Uterus (tissue), 4 donors: ENCODE data around the gene SLAMF6. TPM values are rescaled to one million over a fixed set of nuclear protein-coding genes. Genes with fewer than 3 reads are reported as not detected.

Experiments
- DNase-seq, 2 donors: peaks; one replicate each; pipeline ENCODE4 v3.0.0-alpha.2; 2019 to 2020
- H3K27ac ChIP-seq, 2 donors: fragments of 200-600 bp; sonication (generic); 1 replicate in 1 of 2; 2 replicates in 1 of 2; pipeline ENCODE4 v1.5.1; 2016 to 2018
- H3K27me3 ChIP-seq, 2 donors: fragments of 200-600 bp; sonication (generic); one replicate each; pipeline ENCODE4 v1.5.1; 2018 to 2019; ENCODE audit warnings: control low read depth in 1 of 2
- H3K36me3 ChIP-seq, 2 donors: fragments of 200-600 bp; sonication (generic); one replicate each; pipeline ENCODE4 v1.5.1; 2019; ENCODE audit warnings: control low read depth in 1 of 2
- H3K4me1 ChIP-seq, 2 donors: fragments of 200-600 bp; sonication (generic); one replicate each; pipeline ENCODE4 v1.5.1; 2018 to 2019; ENCODE audit warnings: control low read depth in 1 of 2
- H3K4me3 ChIP-seq, 2 donors: fragments of 200-600 bp; sonication (generic); 1 replicate in 1 of 2; 2 replicates in 1 of 2; pipeline ENCODE4 v1.5.1; 2018 to 2019; ENCODE audit warnings: mild to moderate bottlenecking in 1 of 2
- H3K9me3 ChIP-seq, 2 donors: fragments of 200-600 bp; sonication (generic); one replicate each; pipeline ENCODE4 v1.5.1; 2019; ENCODE audit warnings: control low read depth in 1 of 2
- POLR2A ChIP-seq, 2 donors: fragments of 450-650 bp; IDR thresholded peaks; one replicate each; pipeline ENCODE4 v1.6.1; 2016; ENCODE audit warnings: antibody characterized with exemption in 2 of 2, mild to moderate bottlenecking in 1 of 2, moderate library complexity in 1 of 2
- intact Hi-C: fragments of 100-400 bp; cut with DNase I; formaldehyde crosslinking; loops from one replicate; pipeline ENCODE4 v1.15.1; 2023; ENCODE audit warnings: low total_unique reads
- total RNA-seq, 4 donors: library from RNA; depleted of rRNA in 3 of 4; stranded (reverse); fragments of >200 nt in 3 of 4; gene quantifications; one replicate each; pipeline versions ENCODE4 v1.1.0 to v1.2.4, GENCODE V29; 2014 to 2023
- TF ChIP-seq, protein P1 (sequence below), 4 experiments: fragments of 200-600 bp in 2 of 4; fragments of 450-650 bp in 2 of 4; sonication (generic) in 2 of 4; IDR thresholded peaks; one replicate each; pipeline ENCODE4 v1.5.1; 2016 to 2019; ENCODE audit warnings: antibody characterized with exemption in 4 of 4, mild to moderate bottlenecking in 2 of 4, moderate library complexity in 1 of 4
- donor health status: DM: yes; HTN: yes; CAD: no.

The SLAMF6 gene
- total RNA-seq, 4 donors from 2014 or later = under 0.01 to 3.8 (median 0.65) TPM

DNA sequence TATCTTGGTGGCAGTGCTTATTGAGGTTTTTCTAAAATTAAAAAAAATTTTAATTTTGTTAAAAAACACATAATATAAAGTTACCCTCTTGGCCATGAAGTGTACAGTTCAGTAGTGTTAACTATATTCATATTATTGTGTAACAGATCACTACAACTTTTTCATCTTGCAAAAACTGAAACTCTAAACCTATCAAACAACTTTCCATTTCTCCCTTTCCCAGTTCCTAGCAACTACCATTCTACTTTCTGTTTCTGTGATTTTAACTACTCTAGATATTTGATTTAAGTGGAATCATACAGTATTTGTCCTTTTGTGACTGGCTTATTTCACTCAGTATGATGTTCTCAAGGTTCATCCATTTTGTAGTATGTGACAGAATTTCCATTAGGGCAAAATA, 55.5 kb downstream of the SLAMF6 start:
- Histone ChIP-seq H3K36me3 (no peaks in the 10 kb centered on the region), H3K4me1 (no peaks in the 10 kb centered on the region), H3K27ac (no peak overlapping the region), H3K4me3 (no peak overlapping the region), H3K27me3 (no peaks in the 10 kb centered on the region), H3K9me3 (no peaks in the 10 kb centered on the region)
- intact Hi-C loops = no loop called here
- no peak for DNase-seq
- TF ChIP-seq, protein P1, sequence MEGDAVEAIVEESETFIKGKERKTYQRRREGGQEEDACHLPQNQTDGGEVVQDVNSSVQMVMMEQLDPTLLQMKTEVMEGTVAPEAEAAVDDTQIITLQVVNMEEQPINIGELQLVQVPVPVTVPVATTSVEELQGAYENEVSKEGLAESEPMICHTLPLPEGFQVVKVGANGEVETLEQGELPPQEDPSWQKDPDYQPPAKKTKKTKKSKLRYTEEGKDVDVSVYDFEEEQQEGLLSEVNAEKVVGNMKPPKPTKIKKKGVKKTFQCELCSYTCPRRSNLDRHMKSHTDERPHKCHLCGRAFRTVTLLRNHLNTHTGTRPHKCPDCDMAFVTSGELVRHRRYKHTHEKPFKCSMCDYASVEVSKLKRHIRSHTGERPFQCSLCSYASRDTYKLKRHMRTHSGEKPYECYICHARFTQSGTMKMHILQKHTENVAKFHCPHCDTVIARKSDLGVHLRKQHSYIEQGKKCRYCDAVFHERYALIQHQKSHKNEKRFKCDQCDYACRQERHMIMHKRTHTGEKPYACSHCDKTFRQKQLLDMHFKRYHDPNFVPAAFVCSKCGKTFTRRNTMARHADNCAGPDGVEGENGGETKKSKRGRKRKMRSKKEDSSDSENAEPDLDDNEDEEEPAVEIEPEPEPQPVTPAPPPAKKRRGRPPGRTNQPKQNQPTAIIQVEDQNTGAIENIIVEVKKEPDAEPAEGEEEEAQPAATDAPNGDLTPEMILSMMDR (IDR thresholded peaks at IDR 0.05) = no peak
- TF ChIP-seq POLR2A (IDR thresholded peaks at IDR 0.05) = no peak

DNA sequence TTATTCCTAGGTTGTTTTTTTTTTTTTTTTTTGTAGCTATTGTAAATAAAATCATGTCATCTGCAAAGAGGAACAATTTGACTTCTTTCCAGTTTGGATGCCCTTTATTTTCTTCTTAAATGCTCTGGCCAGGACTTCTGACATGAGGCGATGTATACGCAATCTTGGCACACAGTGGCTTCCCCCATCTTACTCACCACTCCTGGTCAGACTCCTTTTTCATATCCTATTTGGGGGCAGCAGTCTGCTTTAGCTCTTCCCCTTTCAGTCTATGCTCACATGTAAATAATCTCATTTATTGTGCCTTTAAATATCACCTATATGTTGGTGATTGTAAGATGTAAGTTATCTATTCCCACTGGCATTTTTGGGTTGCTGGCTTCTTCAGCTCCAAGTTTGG, 56.1 kb downstream of the SLAMF6 start:
- no peak overlapping the region for H3K27ac ChIP-seq
- intact Hi-C loops = no loop called here
- TF ChIP-seq, protein P1 (IDR thresholded peaks at IDR 0.05) = no peak
- TF ChIP-seq POLR2A (IDR thresholded peaks at IDR 0.05) = no peak
- DNase-seq = no peak
- H3K36me3 ChIP-seq = no peaks in the 10 kb centered on the region
- no peaks in the 10 kb centered on the region for H3K9me3 ChIP-seq
- no peaks in the 10 kb centered on the region for H3K27me3 ChIP-seq
- H3K4me3 ChIP-seq = no peak overlapping the region
- no peaks in the 10 kb centered on the region for H3K4me1 ChIP-seq

DNA sequence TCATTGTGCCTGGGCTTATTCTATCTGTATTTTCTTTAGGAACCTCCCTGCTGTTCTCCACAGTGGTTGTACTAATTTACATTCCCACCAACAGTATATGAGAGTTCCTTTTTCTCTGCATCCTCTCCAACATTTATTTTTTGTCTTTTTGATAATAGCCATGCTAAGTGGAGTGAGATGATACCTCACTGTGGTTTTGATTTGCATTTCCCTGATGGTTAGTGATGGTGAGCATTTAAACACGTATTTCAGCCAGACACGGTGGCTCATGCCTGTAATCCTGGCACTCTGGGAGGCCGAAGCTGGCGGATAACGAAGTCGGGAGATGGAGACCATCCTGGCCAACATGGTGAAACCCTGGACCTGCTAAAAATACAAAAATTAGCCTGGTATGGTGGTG, 57.9 kb downstream of the SLAMF6 start:
- Histone ChIP-seq H3K4me1 (no peaks in the 10 kb centered on the region), H3K27me3 (no peaks in the 10 kb centered on the region), H3K27ac (no peak overlapping the region), H3K9me3 (no peaks in the 10 kb centered on the region), H3K4me3 (no peak overlapping the region), H3K36me3 (no peaks in the 10 kb centered on the region)
- DNase-seq = no peak
- no peak for TF ChIP-seq POLR2A (IDR thresholded peaks at IDR 0.05)
- TF ChIP-seq, protein P1 (IDR thresholded peaks at IDR 0.05) = no peak
- intact Hi-C loops = no loop called here

DNA sequence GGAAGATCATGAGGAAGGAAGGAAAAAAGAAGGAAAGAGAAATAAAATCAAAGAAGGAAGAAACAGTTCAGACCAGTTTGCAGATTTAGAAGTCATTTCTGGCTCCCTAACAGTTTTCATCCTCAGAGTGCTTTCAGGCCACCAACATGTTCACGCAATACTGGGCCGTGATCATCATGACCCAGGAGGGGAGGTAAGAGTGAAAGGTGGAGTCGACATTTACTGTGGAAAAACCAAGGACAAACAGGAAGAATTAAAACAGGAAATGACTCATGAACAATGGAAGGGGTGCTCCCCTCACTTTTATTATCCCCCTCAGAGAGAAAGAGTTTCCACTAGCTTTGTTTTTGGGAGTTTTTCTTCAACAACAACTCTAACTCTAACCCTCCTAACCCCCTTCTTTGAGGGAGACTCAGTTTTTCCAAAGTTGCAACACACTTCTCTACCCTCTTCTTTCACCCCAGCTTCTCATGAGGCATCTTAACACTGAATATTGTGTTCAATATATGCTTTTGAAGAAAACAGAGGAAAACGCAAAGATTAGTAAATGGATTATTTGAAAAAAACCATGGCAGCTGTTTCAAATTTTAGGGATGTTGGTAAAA, 62.3 kb downstream of the SLAMF6 start:
- TF ChIP-seq, protein P1 (IDR thresholded peaks at IDR 0.05) = no peak
- TF ChIP-seq POLR2A (IDR thresholded peaks at IDR 0.05) = no peak
- H3K27ac ChIP-seq = no peak overlapping the region
- no peaks in the 10 kb centered on the region for H3K9me3 ChIP-seq
- no peaks in the 10 kb centered on the region for H3K4me1 ChIP-seq
- H3K4me3 ChIP-seq = no peak overlapping the region
- no peaks in the 10 kb centered on the region for H3K27me3 ChIP-seq
- no peak for DNase-seq
- H3K36me3 ChIP-seq = no peaks in the 10 kb centered on the region
- intact Hi-C loops = no loop called here

DNA sequence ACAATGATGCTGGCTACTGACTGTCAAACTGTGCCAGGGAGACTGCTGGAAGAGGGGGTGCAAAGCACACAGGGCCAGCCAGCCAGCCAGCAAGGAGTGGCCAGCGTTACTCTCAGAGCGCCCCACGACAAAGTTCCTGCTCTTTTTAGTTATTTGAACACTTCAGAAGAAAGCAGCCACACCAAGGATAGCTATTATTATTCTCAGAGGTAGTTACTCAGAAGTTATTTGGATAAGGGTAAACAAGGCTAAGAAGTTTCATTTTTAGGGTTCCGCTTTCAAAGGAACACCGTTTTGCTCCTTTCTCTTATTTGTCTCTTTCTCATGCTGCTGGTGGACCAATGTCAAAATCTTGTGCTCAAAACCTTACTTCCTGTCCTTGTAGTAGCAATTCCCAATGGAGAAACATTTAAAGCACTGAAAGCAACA, 62.8 kb downstream of the SLAMF6 start:
- Histone ChIP-seq H3K9me3 (no peaks in the 10 kb centered on the region), H3K27ac (no peak overlapping the region), H3K27me3 (no peaks in the 10 kb centered on the region), H3K36me3 (no peaks in the 10 kb centered on the region), H3K4me1 (no peaks in the 10 kb centered on the region), H3K4me3 (no peak overlapping the region)
- TF ChIP-seq POLR2A (IDR thresholded peaks at IDR 0.05) = no peak
- TF ChIP-seq, protein P1 (IDR thresholded peaks at IDR 0.05) = no peak
- intact Hi-C loops = no loop called here
- DNase-seq = no peak
